ENCODE data around the gene CXorf38. TPM values are rescaled to one million over a fixed set of nuclear protein-coding genes. Genes with fewer than 3 reads are reported as not detected.

Gene CXorf38
- polyA plus RNA-seq, 1 donor = 7.2 TPM

Other genes with a start within 250 kb of the CXorf38 start
- gene ATP6AP2, start 66.6 kb downstream of the CXorf38 start, polyA plus RNA-seq (ENCODE audit: insufficient read length) = 63.5 TPM
- not detected for gene MPC1L, start 24.1 kb downstream of the CXorf38 start, polyA plus RNA-seq (ENCODE audit: insufficient read length)
- gene MED14, start 88.0 kb upstream of the CXorf38 start, polyA plus RNA-seq (ENCODE audit: insufficient read length) = 35.3 TPM

Data from hindlimb muscle (tissue), 1 donor.